PC-9 (cell line): ENCODE measurements around the gene SDC1.

ENCODE experiments used
- EZH2 ChIP-seq: fragments of 200-600 bp; sonication (generic); IDR thresholded peaks from 2 replicates; pipeline ENCODE4 v1.8.0; 2017; ENCODE audit warnings: antibody characterized with exemption, low read depth
- TF ChIP-seq, protein P1 (sequence below): fragments of 200-600 bp; sonication (generic); conservative IDR thresholded peaks from 2 replicates; pipeline ENCODE4 v1.6.1; 2017; ENCODE audit warnings: mixed run types, antibody characterized with exemption, mild to moderate bottlenecking, moderate library complexity

DNA sequence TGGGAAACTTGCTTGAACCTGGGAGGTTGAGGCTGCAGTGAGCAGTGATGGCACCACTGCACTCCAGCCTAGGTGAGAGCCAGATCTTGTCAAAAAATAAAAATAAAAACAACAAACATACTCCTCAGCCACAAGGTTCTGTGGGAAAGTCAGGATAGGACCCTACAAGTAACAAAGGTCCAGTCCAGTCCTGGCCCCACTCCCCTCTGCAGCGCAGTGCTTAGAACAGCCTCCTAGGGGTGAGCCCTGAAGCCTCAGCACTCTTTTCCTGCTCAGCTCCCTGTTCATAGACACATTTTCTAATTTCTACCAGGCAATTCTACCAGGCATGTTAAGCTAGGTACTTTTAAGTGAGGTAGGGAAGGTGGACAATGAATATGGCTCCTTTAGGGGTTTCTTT lies 22.2 kb upstream of the SDC1 start:
- TF ChIP-seq, protein P1, sequence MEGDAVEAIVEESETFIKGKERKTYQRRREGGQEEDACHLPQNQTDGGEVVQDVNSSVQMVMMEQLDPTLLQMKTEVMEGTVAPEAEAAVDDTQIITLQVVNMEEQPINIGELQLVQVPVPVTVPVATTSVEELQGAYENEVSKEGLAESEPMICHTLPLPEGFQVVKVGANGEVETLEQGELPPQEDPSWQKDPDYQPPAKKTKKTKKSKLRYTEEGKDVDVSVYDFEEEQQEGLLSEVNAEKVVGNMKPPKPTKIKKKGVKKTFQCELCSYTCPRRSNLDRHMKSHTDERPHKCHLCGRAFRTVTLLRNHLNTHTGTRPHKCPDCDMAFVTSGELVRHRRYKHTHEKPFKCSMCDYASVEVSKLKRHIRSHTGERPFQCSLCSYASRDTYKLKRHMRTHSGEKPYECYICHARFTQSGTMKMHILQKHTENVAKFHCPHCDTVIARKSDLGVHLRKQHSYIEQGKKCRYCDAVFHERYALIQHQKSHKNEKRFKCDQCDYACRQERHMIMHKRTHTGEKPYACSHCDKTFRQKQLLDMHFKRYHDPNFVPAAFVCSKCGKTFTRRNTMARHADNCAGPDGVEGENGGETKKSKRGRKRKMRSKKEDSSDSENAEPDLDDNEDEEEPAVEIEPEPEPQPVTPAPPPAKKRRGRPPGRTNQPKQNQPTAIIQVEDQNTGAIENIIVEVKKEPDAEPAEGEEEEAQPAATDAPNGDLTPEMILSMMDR = no peak
- no peak for TF ChIP-seq EZH2
